HG02759 (cell line): ENCODE results near the gene BEAN1.

Source experiments
- ATAC-seq: cut with Tn5 transposase; IDR thresholded peaks from one replicate; pipeline ENCODE4 v1.9.1; 2021; ENCODE audit warnings: mild to moderate bottlenecking, moderate library complexity; ENCODE audit not compliant: unreplicated experiment

The BEAN1 gene, protein sequence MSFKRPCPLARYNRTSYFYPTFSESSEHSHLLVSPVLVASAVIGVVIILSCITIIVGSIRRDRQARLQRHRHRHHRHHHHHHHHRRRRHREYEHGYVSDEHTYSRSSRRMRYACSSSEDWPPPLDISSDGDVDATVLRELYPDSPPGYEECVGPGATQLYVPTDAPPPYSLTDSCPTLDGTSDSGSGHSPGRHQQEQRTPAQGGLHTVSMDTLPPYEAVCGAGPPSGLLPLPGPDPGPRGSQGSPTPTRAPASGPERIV

GRCh38 chr16:66427036-66427860 is at the start of gene BEAN1:
TSS of gene BEAN1 (plus strand) at chr16:66427295. CDS start at chr16:66437677, 10,382 bp downstream.
- no peak for ATAC-seq

GRCh38 chr16:66377324-66377723 is 49.8 kb upstream of the BEAN1 start:
- no peak for ATAC-seq

DNA sequence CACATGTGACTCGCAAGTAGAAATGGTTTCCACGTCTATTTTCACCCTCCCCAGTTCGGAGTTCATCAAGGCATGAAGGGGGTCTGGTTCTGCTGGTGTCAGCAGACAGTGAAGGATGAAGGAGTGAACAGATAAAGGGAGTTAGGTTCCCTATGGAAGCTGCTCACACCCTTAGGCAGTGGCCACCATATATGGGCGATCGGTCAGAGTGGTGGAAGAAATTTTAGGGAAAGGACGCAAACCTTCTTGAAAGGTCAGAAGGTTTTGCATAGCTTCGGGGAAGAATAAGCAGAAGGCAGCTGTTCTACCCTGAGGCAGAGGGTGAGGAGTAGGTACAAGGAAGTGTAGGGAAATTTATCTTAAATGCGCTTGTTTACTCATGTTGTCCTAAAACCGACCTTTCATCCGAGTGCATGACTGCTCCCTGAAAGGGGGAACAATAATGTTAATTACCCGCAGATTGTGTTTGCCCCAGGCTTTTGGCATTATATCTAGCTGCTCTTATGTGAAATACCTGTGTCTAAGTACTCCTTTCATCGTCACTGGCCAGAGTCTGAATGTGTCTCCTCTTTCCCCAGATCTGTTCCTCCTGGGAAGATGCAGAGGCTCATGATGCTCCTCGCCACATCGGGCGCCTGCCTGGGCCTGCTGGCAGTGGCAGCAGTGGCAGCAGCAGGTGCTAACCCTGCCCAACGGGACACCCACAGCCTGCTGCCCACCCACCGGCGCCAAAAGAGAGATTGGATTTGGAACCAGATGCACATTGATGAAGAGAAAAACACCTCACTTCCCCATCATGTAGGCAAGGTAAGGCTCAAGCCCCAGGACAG is 48.1 kb upstream of the BEAN1 start:
- no peak for ATAC-seq

GRCh38 chr16:66379571-66379941 is 47.5 kb upstream of the BEAN1 start:
- ATAC-seq, result no peak

DNA sequence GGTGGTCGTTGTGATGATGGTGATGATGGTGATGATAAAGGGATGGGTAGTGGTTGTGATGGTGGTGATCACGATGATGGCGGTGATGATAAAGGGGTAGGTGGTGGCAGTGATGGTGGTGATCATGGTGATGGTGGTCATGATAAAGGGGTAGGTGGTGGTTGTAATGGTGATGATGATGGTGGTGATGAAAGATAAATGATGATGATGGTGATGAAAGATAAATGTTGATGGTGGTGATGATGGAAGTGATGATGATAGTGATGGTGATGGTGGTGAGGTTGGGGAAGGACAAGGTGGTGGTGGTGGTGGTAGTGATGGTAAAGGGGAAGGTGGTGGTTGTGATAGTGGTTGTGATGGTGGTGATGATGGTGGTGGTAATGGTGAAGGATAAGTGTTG is 46.7 kb upstream of the BEAN1 start:
- no peak for ATAC-seq

GRCh38 chr16:66381585-66382170 is 45.4 kb upstream of the BEAN1 start:
- ATAC-seq, result no peak

DNA sequence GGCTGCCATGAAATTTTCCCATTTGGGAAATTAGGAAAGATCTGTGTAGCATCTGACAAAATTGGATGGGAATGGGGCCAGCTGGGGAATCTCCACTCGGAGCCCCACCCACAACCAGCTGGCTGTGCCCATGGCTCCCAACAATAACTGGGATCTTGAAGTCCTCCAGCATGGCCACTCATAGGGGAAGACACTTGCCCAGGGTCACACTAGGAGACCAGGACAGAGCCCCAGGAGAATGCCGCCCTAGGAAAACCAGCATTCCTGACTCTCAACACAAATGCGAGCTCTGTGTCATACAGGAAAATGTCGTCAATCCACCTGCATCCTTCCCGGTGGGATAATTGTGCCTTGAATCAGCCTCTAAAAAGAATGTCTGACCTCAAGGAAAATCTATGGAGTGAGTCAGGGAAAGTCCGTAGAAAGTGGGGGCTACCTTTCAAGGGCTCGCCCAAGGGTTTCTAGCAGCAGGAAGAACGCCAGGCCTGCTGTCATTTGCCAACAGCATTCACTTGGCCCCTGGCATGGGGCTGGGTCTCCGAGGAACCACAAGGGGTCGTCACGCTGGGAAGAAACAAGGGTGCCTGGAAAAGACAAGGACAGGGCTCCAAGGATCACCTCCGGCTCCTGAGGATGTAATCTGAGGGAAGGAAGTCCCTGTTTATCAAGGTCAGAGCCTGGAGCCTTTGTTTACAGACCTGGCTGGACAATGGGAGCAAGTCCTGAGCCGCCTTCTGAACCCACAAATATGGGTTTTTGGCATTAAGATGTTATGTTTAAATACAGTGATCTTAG is 44.7 kb upstream of the BEAN1 start:
- no peak for ATAC-seq

DNA sequence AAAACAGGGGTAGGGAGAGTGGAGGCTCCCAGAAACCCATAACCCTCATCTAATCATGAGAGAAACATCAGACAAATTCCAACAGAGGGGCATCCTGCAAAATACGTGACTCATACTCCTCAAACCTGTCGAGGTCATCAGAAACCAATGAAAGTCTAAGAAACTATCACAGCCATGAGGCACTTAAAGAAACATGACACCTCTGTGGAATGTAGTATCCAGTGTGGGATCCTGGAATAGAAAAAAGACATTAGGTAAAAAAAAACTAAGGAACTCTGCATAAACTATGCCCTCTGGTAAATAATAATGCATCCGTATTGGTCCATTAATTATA is 44.2 kb upstream of the BEAN1 start:
- ATAC-seq, result no peak

DNA sequence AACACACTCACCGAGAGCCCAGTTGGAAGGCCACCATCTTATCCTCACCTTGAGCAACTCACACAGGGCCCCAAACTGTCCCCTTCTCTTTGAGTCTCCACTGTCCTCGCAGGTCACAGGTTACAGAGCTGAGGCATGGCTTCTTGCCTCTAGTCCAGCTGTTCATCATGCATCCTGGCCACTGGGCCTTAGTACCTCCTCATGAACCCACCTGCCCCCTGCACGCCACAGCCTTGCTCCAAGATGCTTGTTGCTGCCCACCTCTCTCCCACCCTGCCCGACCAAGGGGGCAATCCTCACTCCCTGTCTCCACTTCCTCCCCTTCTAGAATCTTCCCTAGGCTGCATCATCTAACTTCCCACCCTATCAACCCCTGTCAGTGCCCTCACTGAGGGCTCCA is 43.5 kb upstream of the BEAN1 start:
- no peak for ATAC-seq

GRCh38 chr16:66385415-66385814 is 41.7 kb upstream of the BEAN1 start:
- no peak for ATAC-seq

- ATAC-seq, result no peak
Measured at GRCh38 chr16:66386629-66387622, 40.2 kb upstream of the BEAN1 start.

- ATAC-seq, result no peak
Measured at GRCh38 chr16:66387817-66388332, 39.2 kb upstream of the BEAN1 start.

DNA sequence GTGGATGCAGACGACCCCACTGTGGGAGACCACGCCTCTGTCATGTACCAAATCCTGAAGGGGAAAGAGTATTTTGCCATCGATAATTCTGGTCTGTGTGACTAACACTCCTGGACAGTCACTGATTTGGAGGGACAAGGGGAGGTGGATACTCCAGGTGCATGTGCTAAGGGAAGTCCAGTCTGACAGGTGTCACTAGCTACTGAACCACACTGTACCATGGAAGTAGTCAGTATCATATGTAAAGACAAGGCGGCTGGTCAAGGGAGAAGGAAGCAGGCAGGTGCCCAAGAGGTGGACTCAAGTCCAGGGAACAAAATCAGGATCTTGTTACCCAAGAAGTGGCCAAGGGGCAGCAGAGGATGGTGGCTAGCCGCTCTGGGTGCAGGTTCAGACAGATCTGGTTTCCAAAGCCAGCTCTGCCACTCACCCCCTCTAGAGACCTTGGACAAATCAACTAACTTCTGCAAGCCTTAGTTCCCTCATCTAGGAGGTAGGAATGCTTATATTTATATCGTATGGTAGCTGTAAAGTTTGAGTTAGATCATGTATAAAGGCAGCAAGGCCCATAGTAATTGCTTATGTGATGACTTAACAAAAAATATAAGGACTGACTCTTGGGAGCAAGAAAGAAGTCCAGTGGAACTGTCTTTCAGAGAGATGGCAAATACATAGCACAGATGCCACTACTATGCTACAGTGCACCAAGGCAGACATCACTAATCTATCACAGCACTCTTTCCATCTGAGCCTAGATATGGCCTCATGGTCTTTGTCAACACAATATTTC is 38.5 kb upstream of the BEAN1 start:
- no peak for ATAC-seq

DNA sequence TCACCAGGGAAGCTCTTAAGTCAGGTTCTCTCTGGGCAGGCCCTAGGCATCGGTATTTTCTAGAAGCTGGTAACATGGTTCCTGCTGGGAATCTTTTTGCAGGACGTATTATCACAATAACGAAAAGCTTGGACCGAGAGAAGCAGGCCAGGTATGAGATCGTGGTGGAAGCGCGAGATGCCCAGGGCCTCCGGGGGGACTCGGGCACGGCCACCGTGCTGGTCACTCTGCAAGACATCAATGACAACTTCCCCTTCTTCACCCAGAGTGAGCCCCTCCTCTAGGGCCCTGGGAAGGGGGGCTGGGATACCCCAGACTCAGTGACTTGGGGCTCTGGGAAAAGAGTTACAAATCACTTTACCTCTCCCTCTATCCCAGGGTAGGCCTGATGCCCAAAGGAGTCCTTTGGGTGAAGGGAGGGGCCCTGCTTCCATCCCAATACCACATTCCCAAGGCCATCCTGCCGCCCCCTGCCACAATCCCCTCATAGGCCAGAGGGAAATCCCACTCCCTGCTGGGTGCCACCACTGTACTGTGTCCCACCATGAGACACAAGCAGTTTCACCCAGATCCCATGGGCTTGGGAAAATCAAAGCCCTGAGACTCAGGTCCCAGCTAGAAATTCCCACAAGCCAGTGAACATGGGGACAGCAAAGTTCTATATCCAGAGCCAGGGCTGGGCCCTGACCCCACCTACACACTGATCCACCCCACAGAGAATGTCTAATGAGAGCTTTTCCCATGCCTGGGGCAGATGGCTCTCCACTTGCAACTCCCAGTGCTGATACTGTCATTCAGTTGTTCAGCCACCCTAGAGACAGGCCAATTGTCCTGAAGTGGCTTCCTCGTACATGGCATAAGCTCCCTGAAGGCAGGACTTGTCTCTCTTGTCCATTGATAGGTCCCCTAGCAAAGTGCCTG is 37.6 kb upstream of the BEAN1 start:
- no peak for ATAC-seq

- no peak for ATAC-seq
Measured at GRCh38 chr16:66390346-66391108, 36.6 kb upstream of the BEAN1 start.
